Neutrophil (primary cell): Measurements from ENCODE around the gene LOXL1.

Experiments used
- H3K27ac ChIP-seq: fragments of 200-600 bp; sonication (generic); 2 replicates; pipeline ENCODE4 v1.5.1; 2016; ENCODE audit warnings: mild to moderate bottlenecking, moderate library complexity
- H3K27me3 ChIP-seq: fragments of 200-600 bp; sonication (generic); 2 replicates; pipeline ENCODE4 v1.6.0; 2016; ENCODE audit warnings: mild to moderate bottlenecking
- H3K36me3 ChIP-seq: fragments of 200-600 bp; sonication (generic); 2 replicates; pipeline ENCODE4 v1.5.1; 2017
- H3K4me1 ChIP-seq, 2 experiments: fragments of 200-600 bp in 1 of 2; sonication (generic) in 1 of 2; 1 replicate in 1 of 2; 2 replicates in 1 of 2; pipeline versions ENCODE4 v1.5.1 to v1.6.1; 2013 to 2016; ENCODE audit warnings: low read depth in 1 of 2, low read length in 1 of 2, mild to moderate bottlenecking in 1 of 2, moderate library complexity in 1 of 2; ENCODE audit not compliant: control insufficient read depth in 1 of 2, insufficient read depth in 1 of 2
- H3K4me3 ChIP-seq, 2 experiments: fragments of 200-600 bp in 1 of 2; sonication (generic) in 1 of 2; 1 replicate in 1 of 2; 2 replicates in 1 of 2; pipeline ENCODE4 v1.5.1; 2013 to 2016; ENCODE audit warnings: low read depth in 1 of 2, low read length in 1 of 2, mild to moderate bottlenecking in 1 of 2, moderate library complexity in 1 of 2
- H3K9me3 ChIP-seq: fragments of 200-600 bp; sonication (generic); 2 replicates; pipeline ENCODE4 v1.5.1; 2016
- TF ChIP-seq, protein P1 (sequence below): fragments of 200-600 bp; sonication (generic); IDR thresholded peaks from 2 replicates; pipeline ENCODE4 v1.5.1; 2016; ENCODE audit warnings: antibody characterized with exemption

Gene LOXL1

DNA sequence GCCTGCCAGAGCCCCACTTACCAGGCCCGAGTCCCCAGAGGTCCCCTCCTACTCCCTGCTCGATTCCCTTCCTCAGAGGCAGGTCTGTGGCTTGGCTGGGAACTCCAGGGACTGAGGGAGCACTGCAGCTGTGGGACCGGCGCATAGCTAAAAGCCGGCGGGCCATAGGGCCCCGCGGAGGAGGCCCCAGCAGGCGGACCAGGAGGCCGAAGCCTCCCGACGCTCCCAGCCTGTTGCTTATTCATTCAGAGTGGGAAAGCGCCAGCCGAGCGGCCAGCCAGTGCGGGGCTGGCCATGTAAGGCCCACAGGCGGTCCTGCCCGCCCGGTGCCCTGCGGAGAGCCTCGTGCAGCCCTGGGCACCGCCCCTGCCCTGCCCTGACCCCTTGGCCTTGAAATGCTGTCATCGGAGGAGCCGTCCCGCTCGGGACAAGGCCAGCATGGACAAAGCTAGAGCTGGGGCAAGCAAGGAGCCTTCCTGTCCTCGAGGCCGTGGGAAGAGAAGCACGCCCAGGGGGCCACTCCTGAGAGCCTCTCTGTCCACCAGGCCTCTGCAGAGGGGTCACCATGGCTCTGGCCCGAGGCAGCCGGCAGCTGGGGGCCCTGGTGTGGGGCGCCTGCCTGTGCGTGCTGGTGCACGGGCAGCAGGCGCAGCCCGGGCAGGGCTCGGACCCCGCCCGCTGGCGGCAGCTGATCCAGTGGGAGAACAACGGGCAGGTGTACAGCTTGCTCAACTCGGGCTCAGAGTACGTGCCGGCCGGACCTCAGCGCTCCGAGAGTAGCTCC, at the start of gene LOXL1:
LOXL1 (plus strand) TSS at position 244 of the 784 bp plus-strand sequence; CDS start at position 566, 322 bp downstream.
- TF ChIP-seq, protein P1, sequence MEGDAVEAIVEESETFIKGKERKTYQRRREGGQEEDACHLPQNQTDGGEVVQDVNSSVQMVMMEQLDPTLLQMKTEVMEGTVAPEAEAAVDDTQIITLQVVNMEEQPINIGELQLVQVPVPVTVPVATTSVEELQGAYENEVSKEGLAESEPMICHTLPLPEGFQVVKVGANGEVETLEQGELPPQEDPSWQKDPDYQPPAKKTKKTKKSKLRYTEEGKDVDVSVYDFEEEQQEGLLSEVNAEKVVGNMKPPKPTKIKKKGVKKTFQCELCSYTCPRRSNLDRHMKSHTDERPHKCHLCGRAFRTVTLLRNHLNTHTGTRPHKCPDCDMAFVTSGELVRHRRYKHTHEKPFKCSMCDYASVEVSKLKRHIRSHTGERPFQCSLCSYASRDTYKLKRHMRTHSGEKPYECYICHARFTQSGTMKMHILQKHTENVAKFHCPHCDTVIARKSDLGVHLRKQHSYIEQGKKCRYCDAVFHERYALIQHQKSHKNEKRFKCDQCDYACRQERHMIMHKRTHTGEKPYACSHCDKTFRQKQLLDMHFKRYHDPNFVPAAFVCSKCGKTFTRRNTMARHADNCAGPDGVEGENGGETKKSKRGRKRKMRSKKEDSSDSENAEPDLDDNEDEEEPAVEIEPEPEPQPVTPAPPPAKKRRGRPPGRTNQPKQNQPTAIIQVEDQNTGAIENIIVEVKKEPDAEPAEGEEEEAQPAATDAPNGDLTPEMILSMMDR = no peak
- peaks cover 35 to 54% of the 10 kb centered on the region in 2 experiments for H3K4me1 ChIP-seq
- no peaks in the 10 kb centered on the region for H3K9me3 ChIP-seq
- H3K36me3 ChIP-seq = no peaks in the 10 kb centered on the region
- H3K27me3 ChIP-seq = peaks cover 54% of the 10 kb centered on the region
- peak within 1 kb of the TSS; percentile 76 to 78 for H3K4me3 ChIP-seq
- H3K27ac ChIP-seq = peak within 1 kb of the TSS; percentile 74

DNA sequence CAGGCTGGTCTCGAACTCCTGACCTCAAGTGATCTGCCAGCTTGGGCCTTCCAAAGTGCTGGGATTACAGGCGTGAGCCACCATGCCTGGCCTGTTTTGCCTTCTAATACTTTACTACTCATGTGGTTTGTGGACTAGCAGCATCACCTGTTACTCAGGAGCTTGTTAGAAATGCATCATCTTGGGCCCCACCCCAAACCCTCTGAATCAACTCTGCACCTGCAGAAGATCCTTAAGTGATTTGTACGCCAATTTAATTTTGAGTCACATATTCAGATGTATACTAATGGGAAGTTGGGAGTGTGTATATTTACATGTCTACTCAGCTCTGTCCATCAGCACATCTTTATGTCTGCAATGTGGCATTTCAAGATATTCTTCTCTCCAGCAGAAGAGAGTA, 46.8 kb upstream of the LOXL1 start:
- Histone ChIP-seq H3K4me1 (no peaks in the 10 kb centered on the region), H3K36me3 (no peaks in the 10 kb centered on the region), H3K27me3 (peaks cover 17% of the 10 kb centered on the region), H3K9me3 (no peaks in the 10 kb centered on the region), H3K4me3 (no peak overlapping the region), H3K27ac (no peak overlapping the region)
- TF ChIP-seq, protein P1 = no peak

DNA sequence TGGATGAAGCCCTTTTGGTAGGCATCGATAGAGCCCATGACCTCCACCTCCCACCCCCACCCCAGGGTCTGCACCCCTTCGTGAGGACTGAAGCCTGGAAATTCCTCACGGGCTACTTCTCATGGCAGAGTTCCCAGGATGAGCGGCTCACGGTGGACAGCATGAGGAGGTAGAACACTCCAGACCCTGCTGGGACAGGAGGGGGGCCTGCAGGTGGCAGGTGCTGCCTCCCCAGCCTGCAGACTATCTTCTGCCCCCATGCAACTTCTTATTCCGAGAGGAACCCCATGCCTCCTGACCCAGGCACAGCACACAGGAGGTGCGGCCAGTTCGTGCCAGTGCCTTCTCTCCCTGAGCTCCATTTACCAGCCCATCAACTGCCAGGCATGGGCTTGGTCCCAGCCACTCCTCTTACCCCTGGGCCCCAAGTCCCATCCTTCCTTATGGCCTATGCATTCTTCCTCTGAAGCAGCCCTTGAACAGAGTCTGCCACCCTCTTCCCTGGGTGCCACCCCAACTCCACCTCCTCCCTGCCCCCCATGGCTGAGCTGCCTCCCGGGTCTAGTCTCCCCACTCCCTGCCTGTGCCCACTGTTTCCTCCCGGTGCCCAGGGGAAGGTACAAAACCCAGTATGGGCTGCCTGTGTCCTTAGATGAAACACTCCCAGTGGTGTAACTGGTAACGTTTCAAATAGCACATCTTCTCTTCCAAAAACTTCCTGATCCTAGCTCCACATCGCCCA, 44.5 kb upstream of the LOXL1 start:
- Histone ChIP-seq H3K27ac (no peak overlapping the region), H3K27me3 (peaks cover 8% of the 10 kb centered on the region), H3K9me3 (no peaks in the 10 kb centered on the region), H3K4me1 (no peaks in the 10 kb centered on the region), H3K36me3 (no peaks in the 10 kb centered on the region), H3K4me3 (no peak overlapping the region)
- TF ChIP-seq, protein P1 = no peak

DNA sequence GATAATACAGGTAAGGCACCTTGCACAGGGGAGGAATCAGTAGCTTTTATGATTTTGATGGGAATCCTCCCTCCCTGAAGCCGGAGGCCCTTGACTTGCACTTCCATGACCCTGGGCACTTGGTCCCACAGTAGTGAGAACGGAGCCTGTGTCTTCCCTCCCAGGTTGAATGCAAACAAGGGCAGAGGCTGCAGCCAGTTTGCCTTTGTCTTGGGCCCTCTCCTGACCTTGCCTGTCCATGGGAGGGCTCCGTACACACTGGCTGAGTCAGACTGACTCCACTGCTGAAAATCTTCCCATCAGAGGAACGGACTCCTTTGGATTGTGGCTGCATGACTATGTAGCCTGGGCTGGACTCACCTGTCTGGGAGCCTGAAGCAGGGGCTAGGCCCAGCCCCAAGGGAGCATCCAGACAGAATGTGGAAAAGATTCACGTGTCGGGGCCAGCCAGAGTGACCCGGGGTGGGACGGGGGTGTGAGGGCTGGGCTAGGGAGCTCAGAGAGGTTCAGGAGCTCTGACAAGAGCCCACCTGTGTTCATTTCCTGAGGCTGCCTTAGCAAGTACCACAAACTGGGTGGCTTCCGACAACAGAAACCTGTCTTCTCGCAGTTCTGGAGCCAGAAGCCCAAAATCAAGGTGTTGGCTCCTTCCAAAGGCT, 43.4 kb upstream of the LOXL1 start:
- no peak overlapping the region for H3K4me3 ChIP-seq
- H3K9me3 ChIP-seq = no peaks in the 10 kb centered on the region
- TF ChIP-seq, protein P1 = no peak
- peaks cover 3% of the 10 kb centered on the region for H3K27me3 ChIP-seq
- no peak overlapping the region for H3K27ac ChIP-seq
- no peaks in the 10 kb centered on the region for H3K36me3 ChIP-seq
- H3K4me1 ChIP-seq = no peaks in the 10 kb centered on the region

GRCh38 chr15:73884159-73884558, 42.1 kb upstream of the LOXL1 start:
- H3K27me3 ChIP-seq = peaks cover 5% of the 10 kb centered on the region
- no peak overlapping the region for H3K4me3 ChIP-seq
- no peak overlapping the region for H3K27ac ChIP-seq
- H3K4me1 ChIP-seq = no peaks in the 10 kb centered on the region
- TF ChIP-seq, protein P1 = no peak
- H3K9me3 ChIP-seq = no peaks in the 10 kb centered on the region
- no peaks in the 10 kb centered on the region for H3K36me3 ChIP-seq
